ENCODE data around the gene STAT2. TPM values are rescaled to one million over a fixed set of nuclear protein-coding genes. Genes with fewer than 3 reads are reported as not detected.
A peak's percentile ranks its signal among the peaks of the same experiment; 100 is the strongest.

The STAT2 gene
- total RNA-seq (2013; cell fraction: nucleolus; rRNA removed), result 263 and 291 TPM in 2 replicates
- total RNA-seq (2014; rRNA removed) (101 and 114 TPM in 2 replicates), total RNA-seq (2014; rRNA removed; fragmentation: Illumina TruSeq; extraction: Trizol) (66.4 and 69.3 TPM in 2 replicates), total RNA-seq (2021) (93.7 and 97.9 TPM in 2 replicates), polyA plus RNA-seq (2011; rRNA removed) (91.5 and 106 TPM in 2 replicates), polyA plus RNA-seq (2014; fragmentation: Illumina TruSeq; extraction: Trizol) (74.9 and 91.9 TPM in 2 replicates), polyA plus RNA-seq (2014; fragmentation: Nextera tagmentation; extraction: Ambion mirVana) (10 to 100 TPM; 16.9 to 23.5 TPM), polyA plus RNA-seq (2014; rRNA removed) (90.4 and 94.4 TPM in 2 replicates), polyA plus RNA-seq (2016; fragmentation: Nextera tagmentation; extraction: Ambion mirVana) (10 to 100 TPM; 76.5 to 79.2 TPM), polyA minus RNA-seq (2011; rRNA and poly(A)+ RNA removed) (144 and 156 TPM in 2 replicates), Bru-seq, nascent RNA (percentile 89 among the genes with signal in this experiment), BruChase-seq, experiment 1, labeled RNA remaining after a 6-hour chase (percentile 95 among the genes with signal in this experiment), BruChase-seq, experiment 2, labeled RNA remaining after a 2-hour chase (percentile 93 among the genes with signal in this experiment)
- polyA plus RNA-seq (2011; ENCODE audit: low read depth), result 152 TPM
- 79.2 and 117 TPM in 2 replicates for polyA plus RNA-seq (2011; cell fraction: cytosol; rRNA removed)
- 273 and 284 TPM in 2 replicates for polyA plus RNA-seq (2011; cell fraction: nucleus; rRNA removed)
- polyA plus RNA-seq (2012), result 89.4 and 93.7 TPM in 2 replicates
- 46.2 and 48.0 TPM in 2 replicates for polyA minus RNA-seq (2011; cell fraction: cytosol; rRNA and poly(A)+ RNA removed)
- 141 and 174 TPM in 2 replicates for polyA minus RNA-seq (2011; cell fraction: nucleus; rRNA and poly(A)+ RNA removed)
- long read RNA-seq, experiment 1, partial matches to known transcripts, result 1 of 6 reads
- long read RNA-seq, experiment 1, other reads (novel, unspliced or antisense), result 5 of 6 reads
- long read RNA-seq, experiment 2, partial matches to known transcripts, result 6 of 19 reads
- long read RNA-seq, experiment 2, other reads (novel, unspliced or antisense), result 13 of 19 reads

DNA sequence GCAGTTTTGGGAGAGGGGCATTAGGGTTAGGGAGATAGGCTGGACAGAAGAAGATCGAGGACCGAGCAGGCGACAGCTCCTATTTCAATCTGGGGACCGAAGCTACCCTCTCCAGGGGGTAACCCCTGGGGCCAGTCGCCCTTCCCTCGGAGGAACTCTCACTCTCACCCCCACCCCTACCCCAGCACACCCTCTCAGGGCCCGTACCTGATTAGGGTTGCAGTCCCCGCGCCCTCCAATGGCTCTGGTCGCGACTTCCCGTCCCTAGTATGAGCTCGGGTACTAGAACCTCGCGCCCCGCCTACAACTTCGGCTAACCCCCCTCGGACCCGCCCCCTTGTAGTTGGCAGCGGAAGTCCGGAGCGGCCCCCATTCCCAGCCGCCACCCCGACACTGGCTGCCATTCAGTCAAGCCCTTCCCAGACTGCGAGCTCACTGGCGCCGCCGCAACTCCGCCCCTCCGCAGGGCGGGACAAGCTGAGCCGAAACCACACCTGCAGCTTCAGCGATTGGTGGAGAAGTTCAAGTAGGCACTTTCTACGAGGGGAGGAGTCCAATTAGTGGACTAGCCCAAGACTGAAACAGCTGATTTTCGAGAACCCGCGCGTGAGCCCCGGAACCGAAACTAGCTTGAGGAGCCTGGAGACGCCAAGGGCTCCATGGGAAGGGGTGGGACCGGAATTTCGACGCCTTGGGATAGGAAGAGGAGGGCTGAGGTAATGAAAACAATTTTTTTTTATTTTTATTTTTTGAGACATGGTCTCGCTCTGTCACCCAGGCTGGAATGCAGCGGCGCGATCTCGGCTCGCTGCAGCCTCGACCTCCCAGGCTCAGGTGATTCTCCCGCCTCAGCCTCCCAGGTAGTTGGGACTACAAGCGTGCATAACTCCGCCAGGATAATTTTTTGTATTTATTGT, at the start of gene STAT2:
Gene STAT2, minus strand, starts transcription at position 257 of the 917 bp plus-strand sequence. CDS start 3,536 bp downstream, outside the sequence.
- peak; percentile 99 for DNase-seq (ENCODE audit: low read depth, low spot score)
- Histone ChIP-seq H3K4me1 (ENCODE audit: control insufficient read depth, insufficient read depth, low read length) (peaks cover 5% of the 10 kb centered on the region; the same call in 1 of the 2 replicates), H3K36me3 (ENCODE audit: control insufficient read depth in 2 of 2, insufficient read depth in 2 of 2, low read length in 1 of 2) (peaks cover under 1 to 10% of the 10 kb centered on the region in 2 experiments), H2AFZ (ENCODE audit: control insufficient read depth, low read depth, low read length) (peak within 1 kb of the TSS; percentile 65), H3K4me3 (peak within 1 kb of the TSS; percentile 93), H4K20me1 (ENCODE audit: control insufficient read depth, insufficient read depth) (no peaks in the 10 kb centered on the region), H3K27me3 (replicated peaks in 1 of 2; ENCODE audit: control insufficient read depth in 2 of 2, insufficient read depth in 2 of 2, low read length in 1 of 2) (no peaks in the 10 kb centered on the region), H3K9ac (ENCODE audit: control insufficient read depth, insufficient read depth, low read length) (peak within 1 kb of the TSS; percentile 93), H3K4me2 (ENCODE audit: control insufficient read depth, insufficient read depth) (peak within 1 kb of the TSS; percentile 89), H3K9me3 (replicated peaks; ENCODE audit: control insufficient read depth, insufficient read depth, low read length) (no peaks in the 10 kb centered on the region), H3K79me2 (ENCODE audit: control insufficient read depth, insufficient read depth, low read length) (peaks cover 24% of the 10 kb centered on the region), H3K27ac (ENCODE audit: control insufficient read depth, insufficient read depth) (peak within 1 kb of the TSS; percentile 89)
- intact Hi-C loops (cut with micrococcal nuclease; ENCODE audit: unreplicated experiment), result loop anchor here (1.0 to 5.0 kb wide), 3 partner anchors 27 to 87 kb away; partner anchors contain the start of genes PAN2 and TIMELESS
- ChIA-PET SMC1A (ENCODE audit: uncharacterized antibody, unreplicated experiment) (interaction anchor here (0.7 to 5.1 kb wide), 20 partner anchors 10 to 276 kb away, joined by 3 to 58 read pairs (median 8); partner anchors contain the start of genes CNPY2, COQ10A, ESYT1 and IL23A), POLR2A (interaction anchor here (0.5 to 7.9 kb wide), 41 partner anchors 9 to 983 kb away, joined by 3 to 140 read pairs (median 4); partner anchors contain the start of genes ATP5F1B, CNPY2, CS and IL23A), RAD21 (ENCODE audit: unreplicated experiment) (interaction anchor here (0.6 to 5.3 kb wide), 27 partner anchors 10 to 276 kb away, joined by 3 to 60 read pairs (median 5); partner anchors contain the start of genes CNPY2, CS, ESYT1 and IL23A), CTCF (interaction anchor here (0.6 to 4.0 kb wide), 27 partner anchors 10 to 1096 kb away, joined by 3 to 31 read pairs (median 4); partner anchors contain the start of genes CD63, CNPY2, COQ10A and ESYT1)
- WGBS (ENCODE audit: insufficient coverage, insufficient replicate concordance, low lambda C conversion rate, missing lambda C conversion rate), result under 1% methylated on average over 54 of the region's 54 CpGs
- peak; percentile 98 for FAIRE-seq
- in situ Hi-C loops (cut with MboI), result no loop called here
- no TSS peak for BruUV-seq (replicated peaks)
- ATAC-seq, result peak; percentile 98
- TF ChIP-seq HDAC6 (IDR thresholded peaks at IDR 0.05; ENCODE audit: unreplicated experiment) (no peak), ZBTB40 (IDR thresholded peaks at IDR 0.05; ENCODE audit: borderline replicate concordance) (peak; percentile 76; the same call in 1 of the 2 replicates), YY1 (IDR thresholded peaks at IDR 0.05; ENCODE audit: low read depth, low read length) (peak; percentile 34; the same call in 1 of the 2 replicates), POLR2AphosphoS5 (IDR thresholded peaks at IDR 0.05; ENCODE audit: low read length) (peak; percentile 89), CBX3 (IDR thresholded peaks at IDR 0.05; ENCODE audit: borderline replicate concordance, low read depth) (no peak), MEF2B (IDR thresholded peaks at IDR 0.05; ENCODE audit: partially characterized antibody, poor library complexity, severe bottlenecking) (no peak), POU2F2 (IDR thresholded peaks at IDR 0.05; ENCODE audit: borderline replicate concordance, low read depth, low read length) (0 out of 3 replicates have a peak, but pooled peaks have one; percentile 47), SREBF2 (IDR thresholded peaks at IDR 0.05; ENCODE audit: low read length) (no peak), MLLT1 (IDR thresholded peaks at IDR 0.05) (peak; percentile 100)
- TF ChIP-seq, protein P1, sequence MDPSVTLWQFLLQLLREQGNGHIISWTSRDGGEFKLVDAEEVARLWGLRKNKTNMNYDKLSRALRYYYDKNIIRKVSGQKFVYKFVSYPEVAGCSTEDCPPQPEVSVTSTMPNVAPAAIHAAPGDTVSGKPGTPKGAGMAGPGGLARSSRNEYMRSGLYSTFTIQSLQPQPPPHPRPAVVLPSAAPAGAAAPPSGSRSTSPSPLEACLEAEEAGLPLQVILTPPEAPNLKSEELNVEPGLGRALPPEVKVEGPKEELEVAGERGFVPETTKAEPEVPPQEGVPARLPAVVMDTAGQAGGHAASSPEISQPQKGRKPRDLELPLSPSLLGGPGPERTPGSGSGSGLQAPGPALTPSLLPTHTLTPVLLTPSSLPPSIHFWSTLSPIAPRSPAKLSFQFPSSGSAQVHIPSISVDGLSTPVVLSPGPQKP (IDR thresholded peaks at IDR 0.05; ENCODE audit: low read depth, low read length), result no peak; the same call in none of the 2 replicates

Data from GM12878 (cell line).